Stimulated activated CD8-positive, alpha-beta memory T cell treated with anti-CD3 and anti-CD28 coated beads, Interleukin-4, amount 100 ng/mL, for 24 hours (primary cell): Measurements from ENCODE around the gene GPC1.

Experiments
- DNase-seq: peaks from one replicate; pipeline ENCODE4 v3.0.0-alpha.2; 2020; ENCODE audit warnings: low read depth

The GPC1 gene

GRCh38 chr2:240442891-240443715 is 7.6 kb downstream of the GPC1 start:
- DNase-seq, result no peak

- no peak for DNase-seq
Measured at GRCh38 chr2:240443891-240444301, 8.4 kb downstream of the GPC1 start.

GRCh38 chr2:240444464-240444863 is 9.0 kb downstream of the GPC1 start:
- DNase-seq, result no peak

GRCh38 chr2:240445961-240446663 is 10.6 kb downstream of the GPC1 start:
- DNase-seq, result no peak

DNA sequence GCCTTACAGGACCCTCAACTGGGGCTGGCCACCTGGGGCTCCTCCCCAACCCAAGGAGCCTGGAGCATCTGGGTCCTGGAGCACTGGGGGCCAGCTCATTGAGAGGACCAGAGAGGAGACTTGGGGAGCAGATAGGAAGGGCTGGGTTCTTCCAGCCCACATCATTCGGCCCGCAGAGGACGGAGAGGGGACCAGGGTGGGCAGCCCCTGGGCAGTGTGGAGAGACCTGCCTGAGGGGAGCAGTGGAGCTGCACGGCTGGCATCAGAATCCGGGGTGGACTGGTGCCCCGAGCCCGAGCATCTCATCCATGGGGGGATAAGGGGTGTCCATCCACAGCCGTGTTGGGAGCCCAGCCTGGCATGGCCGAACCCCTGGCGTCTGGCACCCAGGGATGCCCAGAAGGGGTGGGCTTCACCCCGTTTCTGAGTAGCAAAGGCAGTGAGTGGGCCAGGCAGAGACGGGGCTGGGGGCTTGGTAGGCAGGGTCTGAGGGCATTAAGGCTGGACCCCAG is 11.3 kb downstream of the GPC1 start:
- no peak for DNase-seq

- no peak for DNase-seq
Measured at GRCh38 chr2:240447331-240447730, 11.9 kb downstream of the GPC1 start.

DNA sequence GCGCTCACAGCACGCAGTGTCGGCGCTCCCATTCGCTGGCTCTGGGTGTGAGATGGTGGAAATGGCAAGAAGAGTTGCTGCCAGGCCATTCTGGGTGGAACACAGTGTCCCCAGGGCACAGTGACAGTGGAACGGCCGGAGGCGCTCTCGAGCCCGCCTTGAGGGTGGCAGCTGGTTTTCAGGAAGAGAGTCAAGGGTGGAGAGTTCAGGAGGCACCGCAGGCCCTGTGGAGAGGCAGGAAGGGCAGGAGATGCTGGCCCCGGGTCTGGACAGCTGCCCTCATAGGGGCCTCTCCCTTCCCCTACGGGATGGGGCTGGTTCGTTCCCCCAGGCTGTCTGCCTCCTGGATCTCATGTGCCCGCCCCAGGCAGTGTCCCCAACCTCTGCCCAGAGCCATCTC is 12.5 kb downstream of the GPC1 start:
- no peak for DNase-seq

DNA sequence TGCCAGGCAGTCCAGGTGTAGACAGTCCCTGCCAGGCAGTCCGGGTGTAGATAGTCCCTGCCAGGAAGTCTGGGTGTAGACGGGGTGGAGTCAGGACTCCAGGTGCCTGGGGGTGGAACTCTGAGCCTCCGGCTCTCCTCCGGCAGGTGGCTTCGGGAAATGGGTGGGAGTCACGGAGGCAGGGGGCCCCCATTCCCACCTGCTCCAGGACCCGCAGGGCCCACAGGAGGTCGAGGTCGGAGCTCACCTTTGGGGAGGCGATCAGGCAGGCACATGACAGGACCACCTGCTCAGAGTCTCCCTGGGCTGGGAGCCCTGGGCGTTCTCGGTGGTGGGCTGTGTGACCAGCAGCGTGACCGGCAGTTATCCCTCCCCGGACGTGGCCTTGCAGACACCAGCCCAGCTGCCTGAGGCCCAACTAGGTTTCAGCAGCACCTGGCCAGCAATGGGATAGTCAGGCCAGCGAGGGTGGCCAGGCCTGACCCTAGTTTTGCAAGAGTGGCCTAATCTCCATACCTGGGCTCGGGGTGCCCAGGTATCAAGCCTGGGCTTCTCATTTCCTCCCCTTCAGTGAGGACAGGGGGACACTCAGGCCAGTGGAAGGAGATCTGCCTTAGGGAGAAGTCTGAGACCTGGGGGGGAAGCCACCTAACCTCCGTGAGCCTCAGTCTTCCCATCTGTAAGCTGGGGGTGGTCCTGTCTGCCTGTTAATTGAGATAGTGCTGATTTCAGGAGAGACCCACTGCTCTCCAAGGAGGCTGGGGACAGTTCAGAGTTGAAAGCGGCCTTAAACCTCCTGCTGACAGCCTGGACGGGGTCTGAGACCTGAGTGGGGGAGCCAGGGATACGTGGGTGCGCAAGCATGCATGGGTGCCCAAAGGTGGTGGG is 13.2 kb downstream of the GPC1 start:
- DNase-seq, result no peak

- no peak for DNase-seq
Measured at GRCh38 chr2:240449764-240450531, 14.5 kb downstream of the GPC1 start.

- no peak for DNase-seq
Measured at GRCh38 chr2:240450532-240451107, 15.2 kb downstream of the GPC1 start.

- DNase-seq, result no peak
Measured at GRCh38 chr2:240451108-240451611, 15.7 kb downstream of the GPC1 start.

DNA sequence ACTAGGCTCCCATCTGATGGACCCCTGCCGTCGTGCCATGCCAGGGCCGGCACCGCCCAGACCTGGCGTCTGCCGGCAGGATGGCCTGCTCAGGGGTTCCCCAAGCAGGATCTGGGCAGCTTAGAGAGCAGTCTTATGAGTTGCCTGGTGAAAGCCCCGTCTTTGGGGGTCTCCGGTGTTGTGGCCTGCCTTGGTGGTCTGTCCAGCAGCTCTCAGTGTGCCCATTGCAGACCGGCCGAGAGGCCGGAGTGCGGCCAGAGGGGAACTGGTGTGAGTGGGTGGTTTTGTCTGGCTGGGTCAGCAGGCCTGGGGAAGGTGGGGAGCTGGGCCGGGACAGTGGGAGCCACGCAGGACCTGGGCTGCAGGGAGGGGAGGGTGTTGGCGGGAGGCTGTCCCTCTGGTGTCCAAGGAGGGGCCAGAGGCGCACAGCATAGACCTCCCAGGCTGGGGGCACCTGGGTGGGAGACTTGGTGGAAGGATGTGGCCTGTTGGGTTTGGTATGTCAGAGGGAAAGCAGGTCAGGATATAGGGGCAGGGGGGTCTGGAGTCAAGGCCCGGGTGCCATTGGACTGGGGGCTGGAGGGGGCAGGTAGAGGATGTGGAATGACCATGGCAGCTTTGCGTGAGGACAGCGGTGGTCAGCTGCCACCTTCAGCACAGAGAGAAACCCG is 16.5 kb downstream of the GPC1 start:
- DNase-seq, result no peak

GRCh38 chr2:240452462-240453256 is 17.2 kb downstream of the GPC1 start:
- no peak for DNase-seq

- no peak for DNase-seq
Measured at GRCh38 chr2:240453461-240454105, 18.1 kb downstream of the GPC1 start.

- DNase-seq, result no peak
Measured at GRCh38 chr2:240454106-240454901, 18.8 kb downstream of the GPC1 start.

DNA sequence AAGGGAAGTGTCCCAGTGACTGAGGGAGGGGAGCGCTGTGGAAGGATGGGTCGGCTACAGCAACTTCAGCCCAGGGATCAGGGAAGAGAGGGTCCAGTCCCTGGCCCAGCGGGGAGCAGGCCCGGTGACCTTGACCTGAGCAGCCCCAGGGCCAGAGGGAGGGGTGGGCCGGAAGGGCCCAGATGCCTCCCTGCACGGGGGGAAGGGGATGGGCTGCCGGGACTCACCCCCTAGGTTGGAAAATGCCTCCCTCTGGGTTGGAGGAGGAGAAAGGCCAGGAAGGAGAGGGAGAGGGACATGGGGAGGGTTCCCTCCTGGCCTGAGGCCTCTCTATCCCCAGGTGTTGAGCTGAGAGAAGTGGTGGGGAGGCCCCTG is 19.8 kb downstream of the GPC1 start:
- no peak for DNase-seq

DNA sequence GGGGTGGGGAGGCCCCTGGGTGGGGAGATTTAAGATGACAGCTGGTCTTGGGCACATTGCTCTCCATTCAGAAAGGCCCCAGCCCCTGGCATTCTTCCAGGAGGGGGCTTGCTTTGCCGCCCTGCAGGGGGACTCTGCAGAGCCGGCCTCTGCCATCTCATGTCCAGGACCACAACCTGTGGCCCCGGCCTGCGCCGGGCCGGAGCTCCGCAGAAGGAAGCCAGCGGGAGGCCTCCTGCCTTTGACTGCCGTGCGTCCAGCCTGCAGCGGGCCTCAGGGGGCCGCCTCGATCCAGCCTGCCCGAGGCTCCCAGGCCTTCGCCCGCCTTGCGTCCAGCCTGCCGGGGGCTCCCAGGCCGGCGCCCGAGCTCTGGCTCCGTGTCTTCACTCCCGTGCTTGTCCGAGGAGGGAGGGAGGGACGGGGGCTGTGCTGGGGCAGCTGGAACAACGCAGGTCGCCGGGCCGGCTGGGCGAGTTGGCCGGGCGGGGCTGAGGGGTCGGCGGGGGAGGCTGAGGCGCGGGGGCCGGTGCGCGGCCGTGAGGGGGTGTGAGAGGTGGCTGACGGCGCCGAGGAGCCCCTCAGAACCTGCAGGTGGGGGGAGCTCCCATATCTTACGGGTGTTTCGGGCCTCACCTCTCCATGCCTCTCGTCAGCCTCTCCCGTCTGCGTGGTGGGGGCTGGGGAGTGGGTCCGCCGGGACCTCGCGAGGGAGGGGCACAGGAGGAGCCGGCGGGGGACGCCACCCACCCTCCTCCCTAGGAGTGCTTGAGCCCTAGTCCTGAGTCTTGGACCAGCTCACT is 20.4 kb downstream of the GPC1 start:
- DNase-seq, result no peak
